ENCODE data around the gene CDH4.
A peak's percentile ranks its signal among the peaks of the same experiment; 100 is the strongest.

The CDH4 gene

GRCh38 chr20:61730631-61731362 lies 478.7 kb downstream of the CDH4 start:
- H3K4me3 ChIP-seq (ENCODE audit: low read depth, low read length) = no peak overlapping the region
- no peak for DNase-seq (ENCODE audit: low read depth, low spot score)
- no peak for TF ChIP-seq CTCF (IDR thresholded peaks at IDR 0.05; ENCODE audit: low read depth, low read length)
- in situ Hi-C loops (cut with HindIII; ENCODE audit: low sequenced_read_pairs) = no loop called here

GRCh38 chr20:61731363-61732181 lies 479.5 kb downstream of the CDH4 start:
- no peak for TF ChIP-seq CTCF (IDR thresholded peaks at IDR 0.05; ENCODE audit: low read depth, low read length)
- in situ Hi-C loops (cut with HindIII; ENCODE audit: low sequenced_read_pairs) = no loop called here
- no peak overlapping the region for H3K4me3 ChIP-seq (ENCODE audit: low read depth, low read length)
- DNase-seq (ENCODE audit: low read depth, low spot score) = peak; percentile 61

GRCh38 chr20:61732511-61733210 lies 480.6 kb downstream of the CDH4 start:
- no peak for TF ChIP-seq CTCF (IDR thresholded peaks at IDR 0.05; ENCODE audit: low read depth, low read length)
- no peak overlapping the region for H3K4me3 ChIP-seq (ENCODE audit: low read depth, low read length)
- in situ Hi-C loops (cut with HindIII; ENCODE audit: low sequenced_read_pairs) = no loop called here
- no peak for DNase-seq (ENCODE audit: low read depth, low spot score)

- in situ Hi-C loops (cut with HindIII; ENCODE audit: low sequenced_read_pairs) = no loop called here
- no peak overlapping the region for H3K4me3 ChIP-seq (ENCODE audit: low read depth, low read length)
- no peak for TF ChIP-seq CTCF (IDR thresholded peaks at IDR 0.05; ENCODE audit: low read depth, low read length)
- no peak for DNase-seq (ENCODE audit: low read depth, low spot score)
These were observed 481.2 kb downstream of the CDH4 start for GRCh38 chr20:61733216-61733615.

- H3K4me3 ChIP-seq (ENCODE audit: low read depth, low read length) = no peak overlapping the region
- DNase-seq (ENCODE audit: low read depth, low spot score) = no peak
- in situ Hi-C loops (cut with HindIII; ENCODE audit: low sequenced_read_pairs) = no loop called here
- TF ChIP-seq CTCF (IDR thresholded peaks at IDR 0.05; ENCODE audit: low read depth, low read length) = no peak
These were observed 482.1 kb downstream of the CDH4 start for GRCh38 chr20:61733891-61734732.

Data from astrocyte of the spinal cord (primary cell).